Measurements from ENCODE around the gene OSBP2. TPM values are rescaled to one million over a fixed set of nuclear protein-coding genes. Genes with fewer than 3 reads are reported as not detected.
A peak's percentile ranks its signal among the peaks of the same experiment; 100 is the strongest.
"Not testable (repeated sequence)": the region's sequence is repeated elsewhere in the genome, so short reads cannot be mapped to it uniquely, and the experiment has no call there.

OSBP2 gene
- polyA plus RNA-seq (ENCODE audit: insufficient read length in 4 of 4): 1 to 10 TPM; 4.7 to 7.3 (median 6.8) TPM

- DNase-seq (ENCODE audit: low read depth in 4 of 4, low spot score in 2 of 4): peak in 2 of 4 donors; percentile 10 to 13
Measured at GRCh38 chr22:30694640-30695350, at the start of gene OSBP2. OSBP2 (plus strand) TSS chr22:30694874; CDS start chr22:30694910, 36 bp downstream.

GRCh38 chr22:30646518-30647160 lies 48.0 kb upstream of the OSBP2 start:
- no peak for DNase-seq (ENCODE audit: low read depth in 4 of 4, low spot score in 2 of 4)

GRCh38 chr22:30647536-30647935 lies 47.1 kb upstream of the OSBP2 start:
- DNase-seq (ENCODE audit: low read depth in 4 of 4, low spot score in 2 of 4): no peak

DNA sequence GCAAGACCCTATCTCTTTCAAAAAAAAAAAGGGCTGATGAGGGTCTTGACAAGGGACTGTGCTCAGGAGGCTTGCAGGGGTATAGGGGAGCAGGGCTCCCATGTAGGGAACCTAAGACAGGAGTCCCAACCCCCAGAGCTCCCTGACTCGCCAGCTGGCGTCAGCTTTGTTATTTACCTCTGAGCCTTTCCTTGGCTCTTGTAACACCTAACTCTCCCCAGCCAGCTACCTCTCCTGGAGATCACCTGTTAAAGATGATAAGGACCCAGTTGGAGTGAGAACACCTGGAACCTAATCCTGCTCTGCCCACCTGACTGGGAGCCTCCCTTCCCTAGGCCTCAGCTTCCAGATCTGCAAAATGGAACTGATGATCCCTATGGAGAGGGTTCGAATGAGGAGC lies 45.8 kb upstream of the OSBP2 start:
- DNase-seq (ENCODE audit: low read depth in 4 of 4, low spot score in 2 of 4): no peak

DNA sequence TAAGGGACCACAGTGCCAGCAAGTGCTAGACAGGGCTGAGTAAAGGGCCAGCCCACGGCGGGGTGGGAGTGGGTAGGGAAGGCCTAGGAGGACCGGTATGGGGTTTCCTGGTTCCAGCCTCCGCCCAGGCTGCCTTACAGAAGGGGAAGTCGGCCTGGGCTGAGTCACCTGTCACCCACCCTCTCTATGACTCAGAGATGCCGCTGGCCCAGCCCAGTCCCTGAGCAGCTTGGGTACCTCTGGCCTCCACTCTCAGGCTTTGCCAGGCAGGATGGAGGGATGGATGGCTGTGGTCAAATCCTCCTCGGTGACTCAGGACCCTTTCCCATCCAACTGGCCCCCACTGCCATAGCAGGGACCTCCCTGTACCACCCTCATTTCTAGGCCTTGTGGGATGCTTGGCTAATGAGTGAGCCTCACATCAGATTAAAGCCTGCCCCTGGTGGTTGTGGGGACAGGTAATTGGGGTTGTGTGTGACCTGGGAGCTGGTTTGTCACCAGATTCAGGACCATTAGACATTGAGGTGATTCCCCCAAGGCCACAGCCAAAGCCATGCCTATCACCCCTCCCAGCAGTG lies 45.2 kb upstream of the OSBP2 start:
- DNase-seq (ENCODE audit: low read depth in 4 of 4, low spot score in 2 of 4): no peak

GRCh38 chr22:30650508-30651116 lies 44.1 kb upstream of the OSBP2 start:
- no peak for DNase-seq (ENCODE audit: low read depth in 4 of 4, low spot score in 2 of 4)

DNA sequence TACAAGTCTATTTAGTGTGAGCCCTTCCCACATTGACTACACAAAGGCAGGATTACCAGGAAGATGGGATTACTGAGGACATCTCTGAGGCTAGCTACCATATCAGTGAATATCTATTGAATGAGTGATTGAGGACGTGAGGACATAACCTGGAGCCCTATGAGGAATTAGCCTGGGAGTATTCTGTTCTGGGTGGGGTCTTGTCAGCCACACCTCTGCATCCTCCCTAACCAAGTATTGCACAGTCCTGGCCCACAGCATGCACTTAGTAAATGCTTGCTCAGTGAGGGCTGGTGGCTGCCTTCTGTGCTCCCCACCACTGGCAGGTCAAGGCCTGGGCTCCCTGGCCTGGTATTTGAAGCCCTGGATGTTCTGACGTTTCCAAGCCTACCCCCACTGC lies 41.8 kb upstream of the OSBP2 start:
- no peak for DNase-seq (ENCODE audit: low read depth in 4 of 4, low spot score in 2 of 4)

DNA sequence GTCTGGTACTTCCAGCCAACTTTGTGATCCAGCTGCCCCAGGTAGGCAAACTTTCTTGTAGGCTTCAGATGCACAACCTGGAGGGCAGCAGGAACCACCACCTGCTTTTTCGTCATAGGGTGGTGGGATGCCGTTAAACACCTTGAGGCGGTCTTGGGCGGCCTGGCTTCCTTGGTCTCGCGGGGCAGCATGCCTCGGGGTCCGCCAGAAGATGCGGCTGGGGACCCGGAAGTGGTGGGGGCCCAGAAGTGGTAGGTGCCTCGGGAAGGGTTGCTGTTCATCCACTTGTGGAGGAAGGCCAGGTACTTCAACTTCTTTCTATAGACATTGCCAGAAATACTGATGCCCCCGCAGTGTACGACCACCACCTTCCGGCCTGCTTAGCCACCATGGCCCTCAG lies 40.3 kb upstream of the OSBP2 start:
- no peak for DNase-seq (ENCODE audit: low read depth in 4 of 4, low spot score in 2 of 4)

DNA sequence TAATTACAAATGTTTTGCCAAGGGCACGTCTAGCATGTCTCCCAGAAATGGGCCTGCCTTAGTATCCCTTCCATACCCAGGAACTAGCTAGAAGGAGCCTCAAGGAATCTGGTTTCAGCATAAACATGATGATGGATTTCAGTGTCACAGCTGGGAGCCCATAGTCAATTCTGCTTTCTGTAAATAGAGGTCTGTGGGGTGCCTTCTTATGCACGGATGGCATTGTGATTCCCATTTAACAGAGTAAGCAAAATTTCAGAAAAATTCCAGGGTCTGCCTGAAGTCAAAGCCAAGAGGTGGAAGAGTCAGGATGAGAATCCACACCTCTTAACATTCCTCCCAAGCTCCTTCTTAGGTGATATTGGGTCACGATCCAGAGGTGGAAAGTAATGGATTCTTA lies 39.1 kb upstream of the OSBP2 start:
- no peak for DNase-seq (ENCODE audit: low read depth in 4 of 4, low spot score in 2 of 4)

GRCh38 chr22:30662040-30662439 lies 32.6 kb upstream of the OSBP2 start:
- no peak for DNase-seq (ENCODE audit: low read depth in 4 of 4, low spot score in 2 of 4)

DNA sequence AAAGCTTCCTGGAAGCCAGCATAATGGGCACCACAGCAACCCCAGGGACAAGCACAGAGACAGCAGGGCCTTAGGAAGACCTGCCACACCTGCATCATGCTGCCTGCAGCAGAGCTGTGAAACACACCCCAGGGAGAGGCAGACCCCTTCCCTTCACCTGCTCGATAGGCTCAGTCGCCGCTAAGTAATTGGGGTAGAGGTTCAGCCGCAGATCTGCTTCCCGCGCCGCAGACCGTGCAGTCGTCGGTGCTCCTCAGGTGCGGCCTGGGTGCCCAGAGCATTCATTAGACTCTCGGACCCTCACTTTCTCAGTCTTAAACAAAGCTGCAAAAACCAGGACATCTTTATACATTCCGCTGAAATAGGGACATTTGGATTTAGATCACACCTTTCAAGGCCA lies 29.9 kb upstream of the OSBP2 start:
- no peak for DNase-seq (ENCODE audit: low read depth in 4 of 4, low spot score in 2 of 4)

GRCh38 chr22:30665266-30665665 lies 29.4 kb upstream of the OSBP2 start:
- no peak for DNase-seq (ENCODE audit: low read depth in 4 of 4, low spot score in 2 of 4)

DNA sequence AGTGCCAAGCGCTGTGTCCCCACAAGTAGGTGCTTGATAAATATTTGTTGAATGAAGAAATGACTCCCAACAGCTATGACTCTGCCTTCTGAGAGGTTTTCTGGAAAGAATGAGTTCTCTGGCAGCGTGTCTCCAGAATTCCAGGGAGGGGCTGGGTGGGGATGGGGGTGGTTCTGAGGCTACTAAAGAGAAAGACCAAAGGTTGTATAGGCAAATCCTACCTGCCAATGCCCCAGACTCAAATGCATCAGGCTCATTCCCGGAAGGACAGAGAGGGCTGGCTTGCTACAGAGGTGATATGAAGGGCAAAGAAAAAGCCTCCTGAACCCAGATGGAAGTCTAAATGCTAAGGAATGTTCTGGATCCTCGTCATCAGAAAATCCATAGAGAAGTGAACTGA lies 28.9 kb upstream of the OSBP2 start:
- no peak for DNase-seq (ENCODE audit: low read depth in 4 of 4, low spot score in 2 of 4)

- peak in 1 of 4 donors; percentile 13 for DNase-seq (ENCODE audit: low read depth in 4 of 4, low spot score in 2 of 4)
Measured at GRCh38 chr22:30667107-30667493, 27.6 kb upstream of the OSBP2 start.

DNA sequence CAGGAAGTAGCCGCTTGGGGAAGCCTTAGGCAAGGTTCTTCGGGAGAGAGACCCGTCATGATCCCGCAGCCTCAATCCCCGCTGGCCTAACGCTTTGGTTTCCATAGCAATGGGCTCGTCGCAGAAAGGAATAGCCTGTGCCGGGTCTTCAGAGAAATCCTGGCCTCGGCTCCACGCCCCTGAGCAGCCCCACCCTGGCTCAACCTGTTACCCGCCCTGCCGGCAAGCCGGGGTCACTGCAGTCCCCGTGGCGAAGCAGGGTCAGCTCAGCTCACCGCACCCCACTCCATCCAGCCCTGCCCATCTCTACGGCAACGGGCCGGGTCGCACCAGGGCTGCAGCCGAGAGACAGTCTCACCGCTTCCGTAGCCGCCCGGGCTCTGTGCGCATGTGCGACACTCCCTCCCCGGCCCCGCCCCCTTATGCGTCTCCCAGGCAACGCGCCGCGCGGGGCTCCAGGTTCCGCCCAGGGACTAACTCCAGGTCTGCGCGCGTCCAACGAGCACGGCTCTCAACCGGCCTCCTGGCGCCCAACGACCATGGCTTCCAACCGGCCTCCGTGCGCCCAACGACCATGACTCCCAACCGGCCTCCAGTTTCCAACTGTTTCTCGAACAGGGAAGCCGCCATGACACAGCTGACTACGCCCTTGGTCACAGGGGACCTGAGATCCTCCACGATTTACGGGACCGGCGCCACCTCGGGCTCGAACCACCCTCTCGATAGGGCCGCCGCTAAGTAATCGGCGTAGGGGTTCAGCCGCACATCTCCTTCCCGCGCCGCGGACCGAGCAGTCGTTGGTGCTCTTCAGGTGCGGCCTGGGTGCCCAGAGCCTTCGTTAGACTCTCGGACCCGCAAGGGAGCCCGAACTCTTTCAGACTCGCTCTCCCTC lies 26.9 kb upstream of the OSBP2 start, which contains the start of gene DUSP18:
DUSP18 (minus strand) TSS at position 382 of the 892 bp plus-strand sequence. CDS start 3,872 bp downstream, outside the sequence.
- peak; percentile 56 to 86 (median 80) for DNase-seq (ENCODE audit: low read depth in 4 of 4, low spot score in 2 of 4)

DNA sequence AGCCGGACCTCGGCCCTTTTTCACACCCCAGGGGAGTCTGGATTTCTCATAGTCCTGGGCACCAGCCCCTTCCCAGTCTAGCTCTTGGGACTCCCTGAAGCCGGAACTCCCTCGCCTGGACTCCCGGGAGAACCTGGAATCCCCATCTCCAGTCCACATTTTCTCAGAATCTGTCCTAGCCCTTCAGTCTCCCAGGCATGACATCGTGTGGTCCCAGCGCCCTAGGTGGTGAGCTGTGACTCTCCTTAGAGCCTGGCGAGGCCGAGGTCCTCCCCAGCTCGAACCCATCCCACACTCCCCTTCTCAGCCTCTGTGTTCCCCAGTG lies 26.3 kb upstream of the OSBP2 start:
- peak in 1 of 4 donors; percentile 14 for DNase-seq (ENCODE audit: low read depth in 4 of 4, low spot score in 2 of 4)

- no peak for DNase-seq (ENCODE audit: low read depth in 4 of 4, low spot score in 2 of 4)
Measured at GRCh38 chr22:30671071-30671470, 23.6 kb upstream of the OSBP2 start.

DNA sequence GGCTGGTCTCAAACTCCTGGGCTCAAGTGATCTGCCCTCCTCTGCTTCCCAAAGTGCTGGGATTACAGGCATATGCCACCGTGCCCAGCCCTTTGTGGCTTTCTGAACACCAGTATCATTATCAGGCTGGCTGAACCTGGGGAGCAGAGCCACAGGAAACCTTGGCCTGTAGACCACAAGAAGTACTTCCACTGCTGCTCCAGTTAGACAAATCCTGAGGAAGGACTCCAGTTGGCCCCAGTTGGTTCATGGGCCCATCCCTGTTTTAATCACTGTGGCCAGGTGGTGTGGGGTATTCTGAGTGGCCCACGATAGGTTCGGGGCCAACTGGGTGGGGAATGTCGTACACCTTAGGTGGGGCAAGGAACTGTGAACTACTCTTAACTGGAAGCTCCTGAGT lies 21.5 kb upstream of the OSBP2 start:
- DNase-seq (ENCODE audit: low read depth in 4 of 4, low spot score in 2 of 4): no peak

GRCh38 chr22:30674482-30674881 lies 20.2 kb upstream of the OSBP2 start:
- DNase-seq (ENCODE audit: low read depth in 4 of 4, low spot score in 2 of 4): no peak

DNA sequence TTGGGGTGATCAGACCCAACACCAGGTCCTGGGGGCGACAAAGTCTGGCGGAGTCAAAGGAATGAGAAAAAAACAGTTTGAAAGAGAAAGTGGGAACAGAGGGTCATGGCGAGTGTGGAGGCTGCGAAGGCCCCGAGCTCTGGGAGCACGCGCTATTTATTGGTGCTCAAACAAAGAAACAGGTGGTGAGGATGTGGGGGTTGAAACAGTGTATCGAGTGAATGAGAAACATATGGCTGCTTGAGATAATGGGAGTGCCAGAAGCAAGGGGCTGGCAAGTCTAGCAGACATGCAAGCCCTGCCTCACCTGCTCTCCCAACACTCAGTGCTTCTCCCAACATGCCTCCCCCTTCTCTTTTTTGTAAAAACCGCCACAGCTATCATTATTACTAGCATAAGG lies 19.2 kb upstream of the OSBP2 start:
- DNase-seq (ENCODE audit: low read depth in 4 of 4, low spot score in 2 of 4): no peak

GRCh38 chr22:30676565-30676964 lies 18.1 kb upstream of the OSBP2 start:
- not testable (repeated sequence) for DNase-seq (ENCODE audit: low read depth in 4 of 4, low spot score in 2 of 4)

Measured in left renal cortex interstitium (tissue), 4 donors.